Panc1 (cell line): ENCODE results near the gene PFKM. TPM values are rescaled to one million over a fixed set of nuclear protein-coding genes. Genes with fewer than 3 reads are reported as not detected.

ENCODE experiments used
- ATAC-seq: fragments of 200-7000 bp; cut with Tn5 transposase; 2 replicates; pipeline ENCODE4 v1.9.1; 2020; ENCODE audit warnings: mild to moderate bottlenecking, moderate library complexity
- BruUV-seq: library from RNA; stranded (reverse); fragments of 400-500 nt; replicated peaks from 2 replicates; lab custom pipeline; 2021; lab: Mats Ljungman, UMichigan
- CTCF ChIA-PET: fragments of 300-600 bp; sonication (Branson Sonifier 250); formaldehyde crosslinking; loops from one replicate; lab custom pipeline; 2022; ENCODE audit warnings: antibody characterized with exemption; lab: Charles Lee
- POLR2A ChIA-PET: fragments of 300-600 bp; sonication (Branson Sonifier 250); formaldehyde crosslinking; loops from one replicate; lab custom pipeline; 2022; ENCODE audit warnings: antibody characterized with exemption; lab: Charles Lee
- DNase-seq: peaks from one replicate; pipeline ENCODE4 v3.0.0-alpha.2; 2010; ENCODE audit warnings: low read depth, low spot score
- H3K27ac ChIP-seq: 2 replicates; pipeline ENCODE4 v1.5.1; 2011; ENCODE audit warnings: mild to moderate bottlenecking, low read length, inconsistent platforms
- H3K27me3 ChIP-seq: fragments of 200-500 bp; sonication (Bioruptor generic); 2 replicates; pipeline ENCODE4 v1.6.0; 2014; ENCODE audit warnings: low read length, inconsistent platforms; ENCODE audit not compliant: control insufficient read depth, insufficient read depth
- H3K36me3 ChIP-seq: fragments of 200-500 bp; sonication (Bioruptor generic); 2 replicates; pipeline ENCODE4 v1.5.1; 2014; ENCODE audit warnings: inconsistent platforms, mild to moderate bottlenecking, low read length, moderate library complexity; ENCODE audit not compliant: control insufficient read depth, insufficient read depth
- H3K4me1 ChIP-seq: 2 replicates; pipeline ENCODE4 v1.5.1; 2011; ENCODE audit warnings: inconsistent platforms, mild to moderate bottlenecking, low read length, moderate library complexity; ENCODE audit not compliant: control insufficient read depth, insufficient read depth
- H3K4me3 ChIP-seq, 2 experiments: 2 replicates each; pipeline ENCODE4 v1.5.1; 2011 to 2012; ENCODE audit warnings: low read depth in 2 of 2, low read length in 2 of 2, mild to moderate bottlenecking in 2 of 2, inconsistent platforms in 1 of 2, moderate library complexity in 1 of 2
- H3K9me3 ChIP-seq: fragments of 200-500 bp; sonication (Bioruptor generic); 2 replicates; pipeline ENCODE4 v1.5.1; 2014; ENCODE audit warnings: low read depth, mild to moderate bottlenecking, inconsistent platforms, low read length, moderate library complexity; ENCODE audit not compliant: control insufficient read depth, insufficient read depth
- CTCF ChIP-seq: fragments of 450-650 bp; IDR thresholded peaks from 2 replicates; pipeline ENCODE4 v1.5.1; 2017; ENCODE audit warnings: mild to moderate bottlenecking
- POLR2AphosphoS5 ChIP-seq: IDR thresholded peaks from 2 replicates; pipeline ENCODE4 v1.6.1; 2012; ENCODE audit warnings: mild to moderate bottlenecking, low read depth, low read length, moderate library complexity
- REST ChIP-seq, 2 experiments: IDR thresholded peaks; 2 replicates each; pipeline ENCODE4 v1.6.1; 2011 to 2012; ENCODE audit warnings: low read depth in 2 of 2, control low read depth in 1 of 2, low read length in 1 of 2, mild to moderate bottlenecking in 1 of 2, moderate library complexity in 1 of 2; ENCODE audit not compliant: insufficient read depth in 1 of 2
- SIN3A ChIP-seq: IDR thresholded peaks from 2 replicates; pipeline ENCODE4 v1.6.1; 2012; ENCODE audit warnings: low read depth, mild to moderate bottlenecking, low read length, moderate library complexity, borderline replicate concordance; ENCODE audit not compliant: insufficient read depth
- TCF7L2 ChIP-seq: IDR thresholded peaks from 2 replicates; pipeline ENCODE4 v1.6.1; 2011; ENCODE audit warnings: mild to moderate bottlenecking, low read depth, low read length, inconsistent platforms
- in situ Hi-C: cut with HindIII; loops from 2 replicates; pipeline ENCODE4 v1.10.0; 2016; ENCODE audit warnings: low sequenced_read_pairs, low pct_unique_long_range_greater_than_20kb
- intact Hi-C: fragments of 100-400 bp; cut with micrococcal nuclease; formaldehyde crosslinking; loops from one replicate; pipeline ENCODE4 v1.10.0; 2022; ENCODE audit not compliant: unreplicated experiment
- total RNA-seq: library from RNA; stranded (reverse); gene quantifications from one replicate; pipeline ENCODE4 v1.2.1, GENCODE V29; 2021; ENCODE audit not compliant: unreplicated experiment

Gene PFKM
- total RNA-seq, 1 experiment from 2014 or later, result 56.1 TPM

- H3K36me3 ChIP-seq, result peaks cover 9% of the 10 kb centered on the region; the same call in 1 of the 2 replicates
- no peaks in the 10 kb centered on the region for H3K4me1 ChIP-seq
- ATAC-seq (no peak), DNase-seq (no peak)
- no peaks in the 10 kb centered on the region for H3K27me3 ChIP-seq
- no peak overlapping the region for H3K4me3 ChIP-seq
- H3K27ac ChIP-seq, result no peak overlapping the region
- no peak for TF ChIP-seq POLR2AphosphoS5
- no peak for TF ChIP-seq TCF7L2
- intact Hi-C loops (loop anchor here (10.0 kb wide), 1 partner anchor 85 kb away; no protein-coding TSS in a partner anchor), in situ Hi-C loops (no loop called here)
- ChIA-PET CTCF (no interaction called here), POLR2A (no interaction called here)
- H3K9me3 ChIP-seq, result no peaks in the 10 kb centered on the region
- no TSS peak for BruUV-seq
These were observed 38.9 kb upstream of the PFKM start for GRCh38 chr12:48080285-48080684.

GRCh38 chr12:48080821-48081220 is 38.3 kb upstream of the PFKM start:
- no peaks in the 10 kb centered on the region for H3K4me1 ChIP-seq
- H3K36me3 ChIP-seq, result peaks cover 9% of the 10 kb centered on the region; the same call in 1 of the 2 replicates
- ATAC-seq, result no peak
- H3K27me3 ChIP-seq, result no peaks in the 10 kb centered on the region
- no peak overlapping the region for H3K27ac ChIP-seq
- no peak for TF ChIP-seq TCF7L2
- no peak for TF ChIP-seq SIN3A
- TF ChIP-seq REST (IDR thresholded peaks at IDR 0.05; ENCODE audit: insufficient read depth in 1 of 2, low read depth in 2 of 2, low read length in 1 of 2), result no peak
- no peak for TF ChIP-seq CTCF
- TF ChIP-seq POLR2AphosphoS5, result no peak
- BruUV-seq, result no TSS peak
- in situ Hi-C loops, result no loop called here
- DNase-seq, result no peak
- intact Hi-C loops, result loop anchor here (10.0 kb wide), 1 partner anchor 84 kb away; no protein-coding TSS in a partner anchor
- no peak overlapping the region for H3K4me3 ChIP-seq
- ChIA-PET CTCF (no interaction called here), POLR2A (no interaction called here)
- H3K9me3 ChIP-seq, result no peaks in the 10 kb centered on the region

GRCh38 chr12:48084066-48084465 is 35.1 kb upstream of the PFKM start:
- intact Hi-C loops (loop anchor here (10.0 kb wide), 1 partner anchor 81 kb away; no protein-coding TSS in a partner anchor), in situ Hi-C loops (no loop called here)
- no peaks in the 10 kb centered on the region for H3K9me3 ChIP-seq
- no peak overlapping the region for H3K4me3 ChIP-seq
- H3K27me3 ChIP-seq, result no peaks in the 10 kb centered on the region
- no TSS peak for BruUV-seq
- ATAC-seq (no peak), DNase-seq (no peak)
- no peaks in the 10 kb centered on the region for H3K4me1 ChIP-seq
- CTCF ChIA-PET, result interaction anchor here (0.7 to 1.0 kb wide), 5 partner anchors 32 to 155 kb away, joined by 3 to 12 read pairs (median 7); no protein-coding TSS in a partner anchor
- H3K27ac ChIP-seq, result no peak overlapping the region
- TF ChIP-seq POLR2AphosphoS5 (no peak), SIN3A (no peak), REST (IDR thresholded peaks at IDR 0.05; ENCODE audit: insufficient read depth in 1 of 2, low read depth in 2 of 2, low read length in 1 of 2) (no peak), CTCF (no peak; the same call in 1 of the 2 replicates)
- POLR2A ChIA-PET, result no interaction called here
- H3K36me3 ChIP-seq, result peaks cover 25% of the 10 kb centered on the region; the same call in 1 of the 2 replicates
